GM11168 (cell line): Measurements from ENCODE around the gene PPFIBP2.

Experiments used
- in situ Hi-C: fragments of 300-500 bp; cut with MboI; formaldehyde crosslinking; loops from one replicate; pipeline ENCODE4 v1.12.0; 2022; ENCODE audit warnings: low sequenced_read_pairs; ENCODE audit not compliant: unreplicated experiment

Gene PPFIBP2

DNA sequence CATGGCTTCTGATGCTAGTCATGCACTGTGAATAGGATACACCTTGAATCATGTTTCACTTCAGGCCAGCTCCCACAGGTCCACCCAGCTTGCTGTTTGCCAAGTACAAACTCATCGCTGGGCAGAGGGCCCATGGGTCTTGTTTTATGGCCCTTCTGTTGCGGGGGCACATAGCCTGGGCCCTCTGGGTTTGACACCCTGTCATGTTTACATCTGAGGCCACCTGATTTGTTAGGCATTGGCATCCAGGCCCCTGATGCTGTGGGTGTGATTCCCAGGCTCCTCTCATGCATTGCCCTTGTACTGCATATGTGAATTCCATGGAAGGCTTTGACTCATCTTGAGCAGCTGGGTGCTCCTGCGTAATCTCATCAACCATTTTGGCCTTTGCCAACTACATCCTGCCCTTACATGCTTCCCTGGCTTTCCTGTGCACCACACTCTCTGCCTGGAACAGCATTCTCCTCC is 32.6 kb downstream of the PPFIBP2 start:
- in situ Hi-C loops, result no loop called here

DNA sequence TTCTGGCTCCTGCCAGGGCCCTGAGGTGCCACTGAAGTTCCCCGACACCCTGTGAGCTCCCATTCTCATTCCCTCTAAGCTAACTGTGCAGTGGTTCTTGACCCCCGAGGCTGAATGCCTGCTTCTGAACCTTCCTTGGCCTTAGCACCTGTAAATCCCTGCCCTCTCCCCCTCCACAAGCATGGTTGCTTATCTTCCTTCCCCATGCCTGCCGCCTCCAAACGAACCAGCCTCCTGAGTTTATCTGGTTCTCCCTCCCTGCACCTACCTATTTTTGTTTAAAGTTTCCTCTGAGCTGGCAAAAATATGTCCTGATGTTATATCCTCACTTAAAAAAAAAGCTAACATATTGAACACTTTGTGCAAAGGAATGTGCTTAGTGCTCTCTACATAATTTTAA is 33.9 kb downstream of the PPFIBP2 start:
- in situ Hi-C loops, result no loop called here

DNA sequence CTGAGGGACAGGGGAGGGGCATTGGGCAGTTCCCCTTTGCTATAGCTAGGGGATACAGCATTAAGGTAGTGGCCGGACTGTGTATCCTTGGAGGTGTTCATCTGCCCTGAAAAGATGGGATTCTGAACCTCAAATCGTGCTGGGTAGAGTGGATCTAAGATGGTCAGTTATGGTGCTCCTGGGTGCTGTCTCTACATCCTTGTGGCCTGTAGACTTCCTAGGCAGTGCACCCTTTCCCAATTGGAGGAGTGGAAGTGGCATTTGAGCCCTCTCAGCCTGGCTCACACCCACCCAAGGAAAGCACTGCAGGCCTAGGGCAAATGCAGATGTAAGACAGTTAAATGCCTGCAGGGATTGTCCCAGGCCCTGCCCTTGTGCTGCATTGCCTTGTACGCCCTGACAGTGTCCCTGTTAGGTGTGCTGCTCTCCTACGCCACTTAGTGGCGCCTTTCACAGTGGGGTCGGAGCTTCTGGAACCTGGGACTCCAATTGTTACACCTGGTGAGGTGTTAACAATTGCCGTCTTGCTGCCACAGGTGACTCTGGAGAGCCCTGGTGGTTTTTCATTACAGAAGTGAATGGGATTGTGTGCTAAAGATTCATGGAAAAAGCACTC is 35.0 kb downstream of the PPFIBP2 start:
- in situ Hi-C loops, result no loop called here

DNA sequence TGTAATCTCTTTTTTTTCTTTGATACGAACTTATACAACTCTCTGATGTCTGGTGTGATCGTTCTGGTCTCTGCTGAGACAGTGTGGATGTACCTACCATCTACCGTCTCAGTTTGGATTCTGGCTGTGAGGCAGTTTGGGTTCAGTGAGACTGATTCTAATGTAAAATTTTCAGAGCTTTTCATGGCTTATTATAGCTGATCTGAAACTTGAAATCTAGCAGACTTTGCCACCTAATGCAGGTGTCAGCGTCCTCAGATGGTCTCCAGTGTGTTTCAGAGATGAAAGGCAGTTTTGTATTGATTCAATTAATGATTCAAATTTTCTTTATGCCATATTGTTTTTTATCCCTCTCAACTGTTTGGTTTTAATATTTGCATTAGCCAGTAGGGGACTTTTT is 35.9 kb downstream of the PPFIBP2 start:
- in situ Hi-C loops, result no loop called here

DNA sequence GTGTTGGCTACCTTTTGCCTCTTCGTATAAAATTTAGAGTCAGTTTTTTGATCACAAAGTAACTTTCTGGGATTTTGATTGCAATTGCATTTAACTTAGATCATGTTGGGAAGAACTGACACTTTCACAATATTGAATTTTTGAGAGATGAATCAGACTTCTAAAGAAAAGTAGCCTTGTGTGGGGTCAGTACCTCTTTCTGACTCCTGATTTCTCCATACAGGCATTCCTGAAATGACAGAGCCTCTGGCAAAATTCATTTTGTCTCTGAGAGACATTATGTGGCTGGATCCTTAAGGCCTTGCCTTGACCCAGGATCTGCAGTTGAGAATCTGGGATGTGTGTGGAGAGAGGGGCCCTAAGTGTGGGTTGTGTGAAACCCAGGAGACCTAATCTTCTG is 37.8 kb downstream of the PPFIBP2 start:
- in situ Hi-C loops, result no loop called here

DNA sequence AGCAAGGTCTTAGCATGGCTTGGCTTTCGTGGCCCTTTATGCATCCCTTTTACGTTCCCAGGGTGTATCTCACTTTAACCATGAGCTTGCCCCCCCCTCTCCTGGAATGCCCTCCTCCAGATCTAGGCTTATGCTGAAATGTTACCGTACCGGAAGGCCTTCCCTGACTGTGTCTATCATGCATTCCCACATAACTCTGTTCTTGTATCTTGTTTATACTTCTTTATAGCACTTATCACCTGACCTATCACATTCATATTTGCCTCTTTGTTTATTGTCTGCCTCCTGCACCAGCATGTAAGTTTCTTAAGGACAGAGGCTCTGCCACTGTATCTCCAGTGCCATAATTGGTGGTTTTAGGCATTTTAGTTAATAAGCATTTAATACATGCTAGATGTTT is 38.9 kb downstream of the PPFIBP2 start:
- in situ Hi-C loops, result no loop called here

DNA sequence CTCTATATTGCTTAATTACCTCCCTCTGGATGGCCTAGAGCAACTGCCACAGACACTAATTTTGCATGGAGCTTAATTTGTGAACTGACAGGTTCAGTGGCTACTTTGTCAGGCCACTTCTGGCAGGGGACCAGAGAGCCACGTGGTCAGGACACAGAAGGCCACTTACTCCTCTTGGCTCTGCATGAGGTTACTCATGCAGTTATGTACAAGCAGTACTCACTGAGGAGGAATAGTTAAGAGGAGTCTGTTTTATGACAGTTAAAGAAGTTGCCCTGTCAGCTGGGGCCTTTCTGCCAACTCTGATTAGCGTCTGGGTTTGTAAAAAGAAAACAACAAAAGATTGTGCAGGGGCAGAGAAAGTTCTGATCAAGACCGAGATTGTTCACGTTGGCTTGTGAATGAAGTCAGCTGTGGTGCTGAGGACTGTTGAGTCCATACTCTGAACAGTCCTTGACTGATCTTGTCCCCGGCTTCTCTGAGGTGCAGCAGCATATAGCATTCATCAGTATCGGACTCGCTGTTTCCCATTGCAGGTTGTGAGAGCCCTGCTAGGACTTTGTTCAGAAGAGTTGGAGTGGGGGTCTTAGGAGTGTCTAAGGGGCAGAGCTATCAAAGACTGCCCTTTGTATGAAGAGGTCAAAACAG is 41.4 kb downstream of the PPFIBP2 start:
- in situ Hi-C loops, result no loop called here

DNA sequence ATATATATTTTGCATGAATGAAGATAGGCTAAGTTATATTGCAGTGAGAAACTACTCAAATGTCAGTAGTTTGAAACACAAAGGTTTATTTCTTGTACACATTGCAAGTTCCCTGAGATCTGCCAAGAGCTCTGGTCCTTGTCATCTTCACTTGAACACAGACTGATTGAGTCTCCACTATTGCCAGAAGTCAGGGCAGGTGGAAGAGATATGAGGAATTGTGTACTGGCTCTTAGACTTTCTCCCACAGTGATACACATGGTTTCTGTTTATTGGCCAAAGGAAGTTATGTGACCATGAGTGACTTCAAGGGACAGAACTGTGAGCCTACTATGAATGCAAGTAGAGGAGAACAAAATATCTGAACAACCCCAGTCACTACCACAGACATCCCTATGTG is 44.2 kb downstream of the PPFIBP2 start:
- in situ Hi-C loops, result no loop called here

DNA sequence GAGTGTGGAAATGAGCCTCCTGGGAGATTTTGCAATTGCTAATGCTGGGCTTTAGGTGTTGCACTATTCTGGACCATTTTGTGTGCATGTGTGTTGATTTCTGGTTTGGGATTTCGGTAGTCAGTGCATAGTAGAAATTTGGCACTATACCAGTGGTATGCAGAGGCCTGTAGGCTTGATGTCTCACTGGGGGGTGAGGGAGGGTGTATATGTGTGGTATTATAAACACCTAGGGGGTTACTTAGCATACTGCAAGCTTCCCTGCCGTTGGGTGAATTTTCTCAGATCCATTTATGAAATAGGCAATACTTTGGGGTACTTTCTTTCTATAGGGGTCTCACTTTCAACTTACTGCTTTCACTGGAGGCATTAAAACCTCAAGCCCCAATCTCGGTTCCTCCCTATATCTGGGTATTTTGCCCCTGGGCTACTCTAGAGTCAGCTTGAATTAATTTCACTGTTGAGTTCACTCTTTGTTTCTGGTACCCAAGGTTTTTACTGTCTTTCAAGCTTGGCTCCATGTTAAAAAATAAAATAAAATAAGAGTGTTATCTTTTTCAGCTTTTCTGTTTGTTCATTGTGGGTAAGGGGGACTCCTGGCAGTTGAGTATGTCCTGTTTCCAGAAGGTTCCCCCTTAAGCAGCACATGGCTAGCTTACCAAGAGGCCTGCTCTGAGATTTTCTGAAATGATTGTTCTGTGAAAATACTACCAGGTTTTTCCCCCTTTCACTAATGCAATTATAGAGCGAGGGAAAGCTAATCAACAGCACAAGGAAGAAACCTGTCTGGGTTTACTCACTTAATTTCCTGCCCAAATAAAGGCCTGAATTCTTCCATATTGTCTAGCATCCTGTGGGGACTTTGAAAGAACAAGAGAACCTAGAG is 45.8 kb downstream of the PPFIBP2 start:
- in situ Hi-C loops, result no loop called here

DNA sequence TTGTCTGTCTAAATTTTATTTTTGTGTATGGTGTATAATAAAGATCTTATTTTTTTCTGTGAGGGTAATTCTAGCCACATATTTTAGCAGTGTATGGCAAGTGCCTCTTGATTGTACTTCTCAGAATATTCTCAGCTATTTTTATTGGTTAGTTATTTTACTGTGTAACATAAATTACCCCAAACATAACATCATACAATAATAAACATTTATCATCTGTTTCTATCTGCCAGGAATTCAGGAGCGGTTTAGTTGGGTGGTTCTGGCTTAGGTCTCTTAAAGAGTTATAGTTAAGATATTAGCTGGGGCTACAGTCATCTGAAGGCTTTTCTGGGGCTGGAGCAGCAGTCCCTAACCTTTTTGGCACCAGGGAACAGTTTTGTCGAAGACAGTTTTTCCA is 47.8 kb downstream of the PPFIBP2 start:
- in situ Hi-C loops, result no loop called here

DNA sequence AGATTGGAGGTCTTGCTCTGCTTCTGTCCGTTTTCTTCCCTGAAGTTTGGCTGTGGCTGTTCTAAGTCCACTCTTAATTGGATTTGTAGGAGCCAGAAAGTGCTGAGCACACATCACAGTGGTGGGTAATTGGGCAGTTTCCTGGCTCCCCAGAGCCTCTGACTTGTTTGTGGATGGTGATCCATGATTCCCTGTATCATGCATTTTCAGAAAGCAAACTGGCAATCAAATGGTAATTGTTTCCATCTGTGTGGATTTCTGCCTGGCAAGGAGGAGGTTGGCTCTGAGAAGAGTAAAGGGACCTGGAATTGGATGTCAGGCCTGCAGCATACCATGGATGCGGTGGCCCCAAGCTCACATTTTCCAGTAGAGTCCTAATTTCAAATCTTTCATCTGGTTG is 49.5 kb downstream of the PPFIBP2 start:
- in situ Hi-C loops, result no loop called here

DNA sequence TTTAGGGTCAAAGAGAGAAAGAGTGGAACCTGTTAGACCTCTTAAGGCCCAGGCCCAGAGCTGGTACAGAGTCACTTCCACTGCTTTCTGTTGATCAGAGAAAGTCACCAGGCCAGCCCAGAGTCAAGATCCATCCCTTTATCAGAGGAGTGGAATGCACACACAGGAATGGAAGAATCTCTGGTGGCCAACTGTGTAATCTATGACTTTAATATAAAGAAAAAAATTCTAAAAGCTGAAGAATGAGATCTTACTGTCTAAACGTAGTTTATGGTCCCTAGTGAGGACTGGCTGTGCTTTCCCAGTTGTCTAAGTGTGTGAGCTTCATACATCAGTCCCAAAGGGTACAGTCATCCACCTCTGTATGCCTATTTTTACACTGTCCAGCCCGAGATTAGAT is 51.0 kb downstream of the PPFIBP2 start:
- in situ Hi-C loops, result no loop called here

DNA sequence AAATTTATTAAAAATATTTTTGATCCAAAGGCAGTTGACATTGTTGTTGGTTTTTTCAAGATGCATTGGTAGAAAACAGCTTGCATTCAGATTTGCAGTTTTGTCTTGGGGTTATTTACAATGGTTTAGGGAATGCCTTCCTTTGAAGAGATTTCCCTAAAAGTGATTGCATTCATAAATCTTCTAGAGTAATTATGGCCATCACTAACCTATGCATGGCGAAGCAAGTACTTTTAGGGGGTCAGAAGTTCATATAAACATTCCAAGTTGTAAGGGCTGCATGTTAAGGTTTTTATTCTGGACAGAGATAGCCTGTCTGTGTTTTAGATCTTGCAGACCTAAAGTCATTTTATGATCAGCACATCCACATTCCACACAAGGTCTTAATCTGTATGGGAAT is 53.5 kb downstream of the PPFIBP2 start:
- in situ Hi-C loops, result no loop called here

DNA sequence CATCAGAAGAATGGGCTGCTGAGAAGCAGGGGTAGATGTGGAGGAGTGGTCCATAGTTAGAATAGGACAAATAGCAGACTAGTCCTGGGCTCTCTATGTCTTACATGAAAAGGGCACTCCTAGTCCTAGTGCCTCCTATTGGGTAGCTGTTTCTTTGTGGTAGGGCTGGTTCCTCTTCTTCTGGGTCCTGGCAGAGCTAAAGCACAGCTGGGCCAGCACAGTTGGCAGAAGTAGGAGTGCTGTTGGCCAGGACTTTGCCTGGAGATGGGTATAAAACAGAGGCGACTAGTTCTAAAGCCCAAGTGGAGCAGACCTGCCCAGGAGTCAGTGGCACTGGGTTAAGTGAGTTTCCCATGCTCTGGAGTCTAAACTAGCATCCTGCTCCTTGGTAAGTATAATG is 55.2 kb downstream of the PPFIBP2 start:
- in situ Hi-C loops, result no loop called here

DNA sequence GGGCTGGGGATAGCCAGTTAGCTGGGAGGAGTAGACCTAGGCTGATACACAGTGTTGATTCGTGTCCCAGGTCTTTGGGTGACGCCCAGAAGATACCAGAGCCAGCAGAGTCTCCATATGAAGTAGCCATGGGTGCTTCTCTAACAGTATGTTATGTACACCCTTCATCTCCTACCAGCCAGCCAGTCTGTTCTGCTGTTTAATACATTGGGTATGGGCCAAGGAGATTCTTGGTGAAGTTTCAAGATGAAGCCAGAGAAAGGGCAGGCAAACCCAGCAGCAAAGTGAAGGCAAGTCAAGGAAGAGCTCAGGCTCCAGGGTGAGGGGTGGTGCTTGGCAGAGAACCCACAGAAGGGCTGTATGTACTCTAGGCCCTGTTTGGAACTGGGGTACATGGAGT is 56.4 kb downstream of the PPFIBP2 start:
- in situ Hi-C loops, result no loop called here

DNA sequence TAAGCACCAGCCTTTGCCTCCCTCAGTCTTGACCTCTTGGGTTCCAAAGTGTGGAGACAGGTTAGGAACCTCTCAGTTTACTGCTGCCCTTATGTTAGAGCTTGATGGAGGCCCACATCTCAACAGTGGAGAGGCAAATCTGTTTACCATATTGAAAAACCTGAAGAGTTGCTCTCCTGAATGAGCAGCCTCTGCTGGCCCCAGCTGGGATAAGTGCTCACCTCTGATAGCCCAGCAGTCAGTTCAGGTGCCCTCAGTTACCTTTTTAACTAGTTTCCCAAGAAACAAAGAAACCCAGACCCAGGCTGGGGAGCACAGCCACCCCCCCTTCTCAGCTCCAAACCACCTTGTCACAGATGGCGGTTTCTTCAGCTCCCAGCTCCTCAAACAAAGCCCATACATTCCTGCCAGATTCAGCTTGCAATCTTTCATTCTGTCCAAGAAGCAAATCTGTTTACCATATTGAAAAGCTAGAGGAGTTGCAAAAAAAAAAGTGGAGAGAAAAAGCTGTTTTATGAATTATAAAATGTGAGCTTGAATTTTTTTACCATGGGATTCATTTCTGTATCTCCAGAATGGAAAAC is 57.2 kb downstream of the PPFIBP2 start:
- in situ Hi-C loops, result no loop called here

DNA sequence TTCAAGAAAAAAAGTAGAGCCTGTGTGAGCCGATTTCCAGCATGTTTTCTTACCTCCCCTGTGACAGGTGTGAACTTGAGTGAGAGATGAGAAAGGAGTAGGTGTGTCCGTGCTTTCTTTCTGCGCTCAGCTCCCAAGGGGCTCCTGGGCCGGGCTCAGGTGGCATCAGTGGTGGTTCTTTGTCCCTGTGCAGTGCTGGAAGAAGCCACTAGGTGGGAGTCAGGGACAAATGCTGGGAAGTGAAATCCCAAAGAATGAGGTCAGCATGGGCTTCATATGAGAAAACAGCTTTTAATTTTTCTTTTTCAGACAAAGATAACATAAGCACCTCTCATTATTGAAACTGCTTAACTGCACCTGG is 57.8 kb downstream of the PPFIBP2 start:
- in situ Hi-C loops, result no loop called here

DNA sequence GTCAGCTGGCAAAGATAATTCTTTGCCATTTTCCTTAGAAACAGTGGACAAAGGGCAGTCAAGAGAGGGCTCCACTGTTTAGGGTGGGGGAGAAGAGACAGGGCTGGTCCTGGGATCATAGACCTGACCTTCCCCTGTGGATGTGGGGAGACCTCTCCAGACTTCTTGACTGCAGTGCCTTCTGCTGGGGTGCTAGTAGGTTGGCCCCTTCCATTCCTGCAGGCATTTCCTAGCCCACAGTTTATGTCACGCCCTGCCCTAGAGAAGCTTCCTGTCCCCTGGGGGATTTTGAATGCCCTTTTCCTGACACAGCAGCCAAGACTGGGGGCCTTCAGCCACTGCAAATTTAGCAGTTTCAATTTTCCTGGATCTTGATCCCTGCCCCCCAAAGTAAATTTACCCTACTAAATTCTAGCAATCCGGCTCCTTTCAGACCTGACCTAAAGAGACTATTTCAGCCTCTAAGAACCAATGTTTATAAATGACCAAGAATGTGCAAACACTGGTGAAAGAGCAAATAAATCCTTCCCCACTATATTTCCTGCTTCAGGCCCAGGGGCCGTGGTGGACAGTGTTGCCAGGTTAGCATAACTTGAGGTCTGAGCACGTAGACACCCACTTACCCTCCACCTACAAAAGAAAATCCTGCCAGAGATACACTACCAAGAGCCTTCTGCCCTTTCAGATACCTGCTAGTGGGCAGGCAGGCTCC is 58.4 kb downstream of the PPFIBP2 start:
- in situ Hi-C loops, result no loop called here

DNA sequence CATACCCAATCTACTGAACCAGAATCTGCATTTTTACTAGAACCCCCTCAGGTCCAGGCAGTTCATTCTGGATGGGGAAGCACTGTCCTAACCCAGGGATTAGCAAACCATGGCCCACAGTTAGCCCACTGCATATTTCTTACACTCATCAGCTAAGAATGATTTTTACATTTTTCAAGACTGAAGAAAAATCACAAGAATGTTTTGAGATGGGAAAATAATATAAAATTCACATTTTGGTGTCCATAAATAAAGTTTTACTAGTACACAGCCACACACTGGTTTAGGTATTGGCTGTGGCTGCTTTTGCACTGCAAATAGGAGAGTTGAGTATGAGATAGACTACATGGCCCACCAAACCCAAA is 59.4 kb downstream of the PPFIBP2 start:
- in situ Hi-C loops, result no loop called here

DNA sequence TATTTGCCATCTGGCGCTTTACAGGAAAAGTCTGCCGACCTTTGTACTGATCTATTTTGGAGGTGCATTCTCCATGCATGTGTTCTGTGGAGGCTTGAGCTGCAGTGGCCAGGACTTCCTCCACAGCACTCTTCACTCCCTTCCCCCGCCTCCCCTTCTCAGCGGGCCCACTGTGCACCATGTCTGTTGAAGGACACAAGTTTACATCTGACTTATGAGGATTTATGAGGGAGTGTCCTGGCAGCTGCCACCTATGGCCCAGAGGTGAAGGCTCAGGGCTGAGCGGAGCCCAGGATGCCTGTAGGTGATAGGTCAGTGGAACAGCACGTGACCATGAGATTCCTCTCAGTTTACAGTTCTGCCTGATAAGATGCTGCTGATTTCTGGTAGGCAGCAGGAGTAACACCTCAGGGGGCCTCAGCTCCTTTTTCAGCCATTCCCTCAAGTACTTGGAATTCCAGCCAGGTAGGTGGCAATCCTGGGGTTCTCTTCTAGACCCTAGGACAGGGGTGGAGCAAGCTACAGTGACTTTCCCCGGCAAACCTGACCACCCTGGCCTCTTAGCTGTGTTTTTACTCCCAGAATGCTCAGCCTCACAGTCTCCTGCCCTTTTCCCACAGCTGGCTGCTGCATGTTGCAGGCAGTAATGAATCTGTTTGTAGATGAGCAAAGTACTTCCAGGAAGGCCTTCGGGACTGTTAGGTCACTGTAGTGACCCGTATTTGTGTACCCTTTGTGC is 59.9 kb downstream of the PPFIBP2 start:
- in situ Hi-C loops, result no loop called here
